ENCODE measurements around the gene BFAR. TPM values are rescaled to one million over a fixed set of nuclear protein-coding genes. Genes with fewer than 3 reads are reported as not detected.
"Not testable (repeated sequence)": the region's sequence is repeated elsewhere in the genome, so short reads cannot be mapped to it uniquely, and the experiment has no call there.

Gene BFAR
- total RNA-seq, 2 donors from 2014 or later = 41.4 to 62.2 TPM

- H3K9me3 Mint-ChIP-seq = no peaks in the 10 kb centered on the region
- H3K4me3 Mint-ChIP-seq = no peak overlapping the region
- peaks cover 92% of the 10 kb centered on the region for H3K36me3 Mint-ChIP-seq (ENCODE audit: low read depth)
- H3K27me3 Mint-ChIP-seq = no peaks in the 10 kb centered on the region
- ATAC-seq (replicated peaks) = no peak
- H3K27ac Mint-ChIP-seq = peak overlapping the region; percentile 63
- peaks cover 8% of the 10 kb centered on the region for H3K4me1 Mint-ChIP-seq
Measured at GRCh38 chr16:14652726-14653125, 20.0 kb downstream of the BFAR start.

GRCh38 chr16:14658063-14658462, 25.3 kb downstream of the BFAR start:
- no peak overlapping the region for H3K4me3 Mint-ChIP-seq
- peaks cover 90% of the 10 kb centered on the region for H3K36me3 Mint-ChIP-seq (ENCODE audit: low read depth)
- no peaks in the 10 kb centered on the region for H3K4me1 Mint-ChIP-seq
- H3K27me3 Mint-ChIP-seq = no peaks in the 10 kb centered on the region
- ATAC-seq (replicated peaks) = peak; percentile 38
- peak overlapping the region; percentile 52 for H3K27ac Mint-ChIP-seq
- H3K9me3 Mint-ChIP-seq = no peaks in the 10 kb centered on the region

- Mint-ChIP-seq H3K4me1 (peaks cover 4% of the 10 kb centered on the region), H3K36me3 (ENCODE audit: low read depth) (peaks cover 68% of the 10 kb centered on the region), H3K27me3 (no peaks in the 10 kb centered on the region), H3K27ac (no peak overlapping the region), H3K4me3 (no peak overlapping the region), H3K9me3 (no peaks in the 10 kb centered on the region)
- ATAC-seq (replicated peaks) = no peak
Measured at GRCh38 chr16:14667347-14668266, 34.9 kb downstream of the BFAR start.

- H3K4me3 Mint-ChIP-seq = no peak overlapping the region
- H3K27me3 Mint-ChIP-seq = no peaks in the 10 kb centered on the region
- no peak for ATAC-seq (replicated peaks)
- no peaks in the 10 kb centered on the region for H3K9me3 Mint-ChIP-seq
- H3K36me3 Mint-ChIP-seq (ENCODE audit: low read depth) = peaks cover 58% of the 10 kb centered on the region
- peaks cover 5% of the 10 kb centered on the region for H3K4me1 Mint-ChIP-seq
- H3K27ac Mint-ChIP-seq = no peak overlapping the region
Measured at GRCh38 chr16:14668556-14669223, 35.9 kb downstream of the BFAR start.

- Mint-ChIP-seq H3K9me3 (no peaks in the 10 kb centered on the region), H3K27ac (no peak overlapping the region), H3K27me3 (no peaks in the 10 kb centered on the region), H3K36me3 (ENCODE audit: low read depth) (peaks cover 47% of the 10 kb centered on the region), H3K4me1 (peaks cover 5% of the 10 kb centered on the region), H3K4me3 (no peak overlapping the region)
- ATAC-seq (replicated peaks) = peak; percentile 23
Measured at GRCh38 chr16:14669776-14670175, 37.0 kb downstream of the BFAR start.

GRCh38 chr16:14672403-14672971, 39.7 kb downstream of the BFAR start:
- H3K36me3 Mint-ChIP-seq (ENCODE audit: low read depth) = peaks cover 20% of the 10 kb centered on the region
- no peak overlapping the region for H3K4me3 Mint-ChIP-seq
- no peak overlapping the region for H3K27ac Mint-ChIP-seq
- no peaks in the 10 kb centered on the region for H3K27me3 Mint-ChIP-seq
- no peak for ATAC-seq (replicated peaks)
- peaks cover 5% of the 10 kb centered on the region for H3K4me1 Mint-ChIP-seq
- H3K9me3 Mint-ChIP-seq = no peaks in the 10 kb centered on the region

- Mint-ChIP-seq H3K4me3 (no peak overlapping the region), H3K36me3 (ENCODE audit: low read depth) (no peaks in the 10 kb centered on the region), H3K9me3 (no peaks in the 10 kb centered on the region), H3K4me1 (peaks cover 5% of the 10 kb centered on the region), H3K27ac (no peak overlapping the region), H3K27me3 (peaks cover 14% of the 10 kb centered on the region)
- no peak for ATAC-seq (replicated peaks)
Measured at GRCh38 chr16:14676633-14677032, 43.9 kb downstream of the BFAR start.

GRCh38 chr16:14677627-14678026, 44.9 kb downstream of the BFAR start:
- Mint-ChIP-seq H3K4me1 (peaks cover 1% of the 10 kb centered on the region), H3K9me3 (no peaks in the 10 kb centered on the region), H3K27ac (no peak overlapping the region), H3K36me3 (ENCODE audit: low read depth) (no peaks in the 10 kb centered on the region), H3K4me3 (no peak overlapping the region), H3K27me3 (peaks cover 14% of the 10 kb centered on the region)
- no peak for ATAC-seq (replicated peaks)

GRCh38 chr16:14678748-14679497, 46.2 kb downstream of the BFAR start:
- Mint-ChIP-seq H3K9me3 (no peaks in the 10 kb centered on the region), H3K27ac (no peak overlapping the region), H3K27me3 (peaks cover 14% of the 10 kb centered on the region)

GRCh38 chr16:14680396-14680795, 47.6 kb downstream of the BFAR start:
- not testable (repeated sequence) for ATAC-seq (replicated peaks); H3K4me3 Mint-ChIP-seq; H3K36me3 Mint-ChIP-seq (ENCODE audit: low read depth); H3K27ac Mint-ChIP-seq; H3K9me3 Mint-ChIP-seq; H3K4me1 Mint-ChIP-seq
- peaks cover 14% of the 10 kb centered on the region for H3K27me3 Mint-ChIP-seq

More at GRCh38 chr16:14678748-14679497, 46.2 kb downstream of the BFAR start:
- ATAC-seq (replicated peaks) = no peak
- H3K4me3 Mint-ChIP-seq = no peak overlapping the region
- H3K4me1 Mint-ChIP-seq = no peaks in the 10 kb centered on the region
- H3K36me3 Mint-ChIP-seq (ENCODE audit: low read depth) = no peaks in the 10 kb centered on the region

- no peak overlapping the region for H3K27ac Mint-ChIP-seq
- peaks cover 14% of the 10 kb centered on the region for H3K27me3 Mint-ChIP-seq
- no peaks in the 10 kb centered on the region for H3K9me3 Mint-ChIP-seq
- no peak for ATAC-seq (replicated peaks)
- H3K4me3 Mint-ChIP-seq = no peak overlapping the region
- no peaks in the 10 kb centered on the region for H3K36me3 Mint-ChIP-seq (ENCODE audit: low read depth)
- no peaks in the 10 kb centered on the region for H3K4me1 Mint-ChIP-seq
Measured at GRCh38 chr16:14681115-14681514, 48.4 kb downstream of the BFAR start.

- H3K4me3 Mint-ChIP-seq = no peak overlapping the region
Measured at GRCh38 chr16:14682121-14682520, 49.4 kb downstream of the BFAR start.

GRCh38 chr16:14685870-14686793, 53.4 kb downstream of the BFAR start:
- not testable (repeated sequence) for H3K9me3 Mint-ChIP-seq; H3K27me3 Mint-ChIP-seq; H3K4me3 Mint-ChIP-seq; H3K4me1 Mint-ChIP-seq; ATAC-seq (replicated peaks); H3K27ac Mint-ChIP-seq; H3K36me3 Mint-ChIP-seq (ENCODE audit: low read depth)

More at GRCh38 chr16:14682121-14682520, 49.4 kb downstream of the BFAR start:
- H3K9me3 Mint-ChIP-seq = no peaks in the 10 kb centered on the region
- H3K27ac Mint-ChIP-seq = no peak overlapping the region
- H3K27me3 Mint-ChIP-seq = peaks cover 14% of the 10 kb centered on the region
- H3K36me3 Mint-ChIP-seq (ENCODE audit: low read depth) = no peaks in the 10 kb centered on the region
- no peak for ATAC-seq (replicated peaks)
- H3K4me1 Mint-ChIP-seq = no peaks in the 10 kb centered on the region

Measured in activated T-helper 17 cell treated with anti-CD3 and anti-CD28 coated beads, Interleukin-2, amount 50 U/mL, for 72 hours (primary cell).